ENCODE measurements around the gene AMH.

DNA sequence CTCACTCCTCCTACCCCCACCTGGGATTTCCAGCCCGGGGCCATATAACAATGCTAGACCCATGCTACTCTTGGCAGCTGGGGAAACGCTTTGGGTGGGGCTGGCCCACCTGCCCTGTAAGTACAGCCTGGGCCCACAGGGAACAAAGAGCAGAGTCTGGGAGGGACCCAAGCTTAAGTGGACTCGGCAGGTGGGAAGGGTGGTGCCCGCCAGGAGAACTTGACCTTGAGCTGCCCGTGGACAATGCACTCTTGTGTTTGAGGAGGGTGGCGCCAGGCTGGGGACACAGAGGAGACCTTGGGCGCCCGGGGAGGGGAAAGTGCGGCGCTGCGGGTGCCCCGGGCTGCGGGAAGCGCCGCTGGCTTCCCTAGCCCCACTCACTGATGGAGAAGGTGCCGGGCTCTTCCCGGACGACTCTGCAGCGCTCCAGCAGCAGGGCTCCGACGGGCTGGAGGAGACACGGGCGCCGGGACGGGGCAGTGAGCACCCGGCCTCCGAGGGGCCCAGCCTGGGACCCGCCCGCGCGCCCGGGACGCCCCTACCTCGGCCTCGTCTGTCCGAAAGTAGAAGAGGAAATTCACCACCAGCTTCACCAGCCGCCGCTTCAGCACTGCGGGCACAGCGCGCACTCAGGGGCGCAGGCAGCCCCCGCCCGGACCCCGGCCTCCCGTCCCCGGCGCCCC, 13.6 kb upstream of the AMH start:
- TF ChIP-seq, protein P1, sequence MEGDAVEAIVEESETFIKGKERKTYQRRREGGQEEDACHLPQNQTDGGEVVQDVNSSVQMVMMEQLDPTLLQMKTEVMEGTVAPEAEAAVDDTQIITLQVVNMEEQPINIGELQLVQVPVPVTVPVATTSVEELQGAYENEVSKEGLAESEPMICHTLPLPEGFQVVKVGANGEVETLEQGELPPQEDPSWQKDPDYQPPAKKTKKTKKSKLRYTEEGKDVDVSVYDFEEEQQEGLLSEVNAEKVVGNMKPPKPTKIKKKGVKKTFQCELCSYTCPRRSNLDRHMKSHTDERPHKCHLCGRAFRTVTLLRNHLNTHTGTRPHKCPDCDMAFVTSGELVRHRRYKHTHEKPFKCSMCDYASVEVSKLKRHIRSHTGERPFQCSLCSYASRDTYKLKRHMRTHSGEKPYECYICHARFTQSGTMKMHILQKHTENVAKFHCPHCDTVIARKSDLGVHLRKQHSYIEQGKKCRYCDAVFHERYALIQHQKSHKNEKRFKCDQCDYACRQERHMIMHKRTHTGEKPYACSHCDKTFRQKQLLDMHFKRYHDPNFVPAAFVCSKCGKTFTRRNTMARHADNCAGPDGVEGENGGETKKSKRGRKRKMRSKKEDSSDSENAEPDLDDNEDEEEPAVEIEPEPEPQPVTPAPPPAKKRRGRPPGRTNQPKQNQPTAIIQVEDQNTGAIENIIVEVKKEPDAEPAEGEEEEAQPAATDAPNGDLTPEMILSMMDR (IDR thresholded peaks at IDR 0.05; ENCODE audit: low read depth, low read length, missing input control): no peak
- TF ChIP-seq, protein P2, sequence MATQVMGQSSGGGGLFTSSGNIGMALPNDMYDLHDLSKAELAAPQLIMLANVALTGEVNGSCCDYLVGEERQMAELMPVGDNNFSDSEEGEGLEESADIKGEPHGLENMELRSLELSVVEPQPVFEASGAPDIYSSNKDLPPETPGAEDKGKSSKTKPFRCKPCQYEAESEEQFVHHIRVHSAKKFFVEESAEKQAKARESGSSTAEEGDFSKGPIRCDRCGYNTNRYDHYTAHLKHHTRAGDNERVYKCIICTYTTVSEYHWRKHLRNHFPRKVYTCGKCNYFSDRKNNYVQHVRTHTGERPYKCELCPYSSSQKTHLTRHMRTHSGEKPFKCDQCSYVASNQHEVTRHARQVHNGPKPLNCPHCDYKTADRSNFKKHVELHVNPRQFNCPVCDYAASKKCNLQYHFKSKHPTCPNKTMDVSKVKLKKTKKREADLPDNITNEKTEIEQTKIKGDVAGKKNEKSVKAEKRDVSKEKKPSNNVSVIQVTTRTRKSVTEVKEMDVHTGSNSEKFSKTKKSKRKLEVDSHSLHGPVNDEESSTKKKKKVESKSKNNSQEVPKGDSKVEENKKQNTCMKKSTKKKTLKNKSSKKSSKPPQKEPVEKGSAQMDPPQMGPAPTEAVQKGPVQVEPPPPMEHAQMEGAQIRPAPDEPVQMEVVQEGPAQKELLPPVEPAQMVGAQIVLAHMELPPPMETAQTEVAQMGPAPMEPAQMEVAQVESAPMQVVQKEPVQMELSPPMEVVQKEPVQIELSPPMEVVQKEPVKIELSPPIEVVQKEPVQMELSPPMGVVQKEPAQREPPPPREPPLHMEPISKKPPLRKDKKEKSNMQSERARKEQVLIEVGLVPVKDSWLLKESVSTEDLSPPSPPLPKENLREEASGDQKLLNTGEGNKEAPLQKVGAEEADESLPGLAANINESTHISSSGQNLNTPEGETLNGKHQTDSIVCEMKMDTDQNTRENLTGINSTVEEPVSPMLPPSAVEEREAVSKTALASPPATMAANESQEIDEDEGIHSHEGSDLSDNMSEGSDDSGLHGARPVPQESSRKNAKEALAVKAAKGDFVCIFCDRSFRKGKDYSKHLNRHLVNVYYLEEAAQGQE (IDR thresholded peaks at IDR 0.05): no peak
- TF ChIP-seq YY1 (IDR thresholded peaks at IDR 0.05) (no peak), EGR1 (IDR thresholded peaks at IDR 0.05; ENCODE audit: low read depth in 2 of 2) (no peak), GABPA (IDR thresholded peaks at IDR 0.05 in 1 of 2, conservative IDR thresholded peaks at IDR 0.05 in 1 of 2) (no peak), RAD21 (IDR thresholded peaks at IDR 0.05) (no peak), TAF1 (conservative IDR thresholded peaks at IDR 0.05) (no peak), SP1 (IDR thresholded peaks at IDR 0.05) (no peak), HNF4A (conservative IDR thresholded peaks at IDR 0.05) (peak in 1 of 2 donors; percentile 17), HNF4G (IDR thresholded peaks at IDR 0.05) (no peak), NR2F2 (IDR thresholded peaks at IDR 0.05) (no peak), JUND (IDR thresholded peaks at IDR 0.05) (no peak)
- TF ChIP-seq, protein P3, sequence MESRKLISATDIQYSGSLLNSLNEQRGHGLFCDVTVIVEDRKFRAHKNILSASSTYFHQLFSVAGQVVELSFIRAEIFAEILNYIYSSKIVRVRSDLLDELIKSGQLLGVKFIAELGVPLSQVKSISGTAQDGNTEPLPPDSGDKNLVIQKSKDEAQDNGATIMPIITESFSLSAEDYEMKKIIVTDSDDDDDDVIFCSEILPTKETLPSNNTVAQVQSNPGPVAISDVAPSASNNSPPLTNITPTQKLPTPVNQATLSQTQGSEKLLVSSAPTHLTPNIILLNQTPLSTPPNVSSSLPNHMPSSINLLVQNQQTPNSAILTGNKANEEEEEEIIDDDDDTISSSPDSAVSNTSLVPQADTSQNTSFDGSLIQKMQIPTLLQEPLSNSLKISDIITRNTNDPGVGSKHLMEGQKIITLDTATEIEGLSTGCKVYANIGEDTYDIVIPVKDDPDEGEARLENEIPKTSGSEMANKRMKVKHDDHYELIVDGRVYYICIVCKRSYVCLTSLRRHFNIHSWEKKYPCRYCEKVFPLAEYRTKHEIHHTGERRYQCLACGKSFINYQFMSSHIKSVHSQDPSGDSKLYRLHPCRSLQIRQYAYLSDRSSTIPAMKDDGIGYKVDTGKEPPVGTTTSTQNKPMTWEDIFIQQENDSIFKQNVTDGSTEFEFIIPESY (IDR thresholded peaks at IDR 0.05): no peak
- TF ChIP-seq, protein P4, sequence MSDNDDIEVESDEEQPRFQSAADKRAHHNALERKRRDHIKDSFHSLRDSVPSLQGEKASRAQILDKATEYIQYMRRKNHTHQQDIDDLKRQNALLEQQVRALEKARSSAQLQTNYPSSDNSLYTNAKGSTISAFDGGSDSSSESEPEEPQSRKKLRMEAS (IDR thresholded peaks at IDR 0.05): no peak
